WTC11 (cell line): ENCODE data around the gene RAI1. TPM values are rescaled to one million over a fixed set of nuclear protein-coding genes. Genes with fewer than 3 reads are reported as not detected.

Source experiments
- ATAC-seq: fragments of 200-7000 bp; cut with Tn5 transposase; 2 replicates; pipeline ENCODE4 v1.10.0; 2021; ENCODE audit warnings: mild to moderate bottlenecking, moderate library complexity
- CTCF ChIA-PET: fragments of 300-600 bp; sonication (Branson Sonifier 250); formaldehyde crosslinking; loops from one replicate; lab custom pipeline; 2021; ENCODE audit warnings: antibody characterized with exemption; lab: Charles Lee
- POLR2A ChIA-PET: fragments of 350-600 bp; sonication (Branson Sonifier 250); formaldehyde crosslinking; loops from one replicate; lab custom pipeline; 2021; ENCODE audit warnings: antibody characterized with exemption; lab: Charles Lee
- DNase-seq: peaks from one replicate; pipeline ENCODE4 v3.0.0; 2021; ENCODE audit warnings: low spot score
- H3K27ac Mint-ChIP-seq: 2 replicates; pipeline ENCODE4 v1.8.0; 2021; ENCODE audit warnings: mixed read lengths
- H3K27me3 Mint-ChIP-seq: 2 replicates; pipeline ENCODE4 v1.8.0; 2021; ENCODE audit warnings: low read depth, mild to moderate bottlenecking, moderate library complexity, mixed read lengths
- H3K36me3 Mint-ChIP-seq: 2 replicates; pipeline ENCODE4 v1.8.0; 2021; ENCODE audit warnings: mixed read lengths
- H3K4me1 Mint-ChIP-seq: 2 replicates; pipeline ENCODE4 v1.8.0; 2022; ENCODE audit warnings: mixed read lengths
- H3K4me3 Mint-ChIP-seq: 2 replicates; pipeline ENCODE4 v1.8.0; 2021; ENCODE audit warnings: mild to moderate bottlenecking, moderate library complexity, mixed read lengths
- H3K9me3 Mint-ChIP-seq: 2 replicates; pipeline ENCODE4 v1.8.0; 2021; ENCODE audit warnings: mixed read lengths
- CREM ChIP-seq: sonication (generic); formaldehyde crosslinking; IDR thresholded peaks from 2 replicates; pipeline ENCODE4 v1.8.1; 2022; ENCODE audit warnings: mild to moderate bottlenecking, missing genetic modification reagents, moderate library complexity
- ELF4 ChIP-seq: sonication (generic); formaldehyde crosslinking; IDR thresholded peaks from 2 replicates; pipeline ENCODE4 v1.8.1; 2022; ENCODE audit warnings: low read depth, mild to moderate bottlenecking, moderate library complexity, missing genetic modification reagents
- FOXJ3 ChIP-seq: sonication (generic); formaldehyde crosslinking; IDR thresholded peaks from 2 replicates; pipeline ENCODE4 v1.9.0; 2021; ENCODE audit warnings: missing genetic modification reagents, mild to moderate bottlenecking, borderline replicate concordance
- GRHL2 ChIP-seq: fragments of 250-450 bp; sonication (Bioruptor Pico); IDR thresholded peaks from 2 replicates; pipeline ENCODE4 v1.8.0; 2022; ENCODE audit warnings: mild to moderate bottlenecking, moderate library complexity; ENCODE audit not compliant: insufficient replicate concordance, severe bottlenecking
- IRF2 ChIP-seq: sonication (generic); formaldehyde crosslinking; IDR thresholded peaks from 2 replicates; pipeline ENCODE4 v1.8.0; 2022; ENCODE audit warnings: low read depth, missing genetic modification reagents, borderline replicate concordance
- MXD4 ChIP-seq: fragments of 250-450 bp; sonication (Bioruptor Pico); IDR thresholded peaks from 2 replicates; pipeline ENCODE4 v1.8.0; 2021; ENCODE audit warnings: mild to moderate bottlenecking, moderate library complexity, borderline replicate concordance
- ZNF317 ChIP-seq: sonication (generic); formaldehyde crosslinking; IDR thresholded peaks from 2 replicates; pipeline ENCODE4 v1.8.1; 2023; ENCODE audit warnings: low read depth, mild to moderate bottlenecking, moderate library complexity, missing genetic modification reagents, borderline replicate concordance
- total RNA-seq: library from RNA; stranded (reverse); gene quantifications from 3 replicates; pipeline ENCODE4 v1.2.3, GENCODE V29; 2021
- TF ChIP-seq, protein P1 (sequence below): sonication (generic); formaldehyde crosslinking; IDR thresholded peaks from 2 replicates; pipeline ENCODE4 v1.8.1; 2022; ENCODE audit warnings: missing genetic modification reagents, borderline replicate concordance
- TF ChIP-seq, protein P2 (sequence below): sonication (generic); formaldehyde crosslinking; IDR thresholded peaks from 2 replicates; pipeline ENCODE4 v1.8.1; 2022; ENCODE audit warnings: mild to moderate bottlenecking, missing genetic modification reagents, moderate library complexity, borderline replicate concordance
- TF ChIP-seq, protein P3 (sequence below): fragments of 200-600 bp; IDR thresholded peaks from 2 replicates; pipeline ENCODE4 v1.8.0; 2022; ENCODE audit warnings: antibody characterized with exemption
- TF ChIP-seq, protein P4 (sequence below): sonication (generic); formaldehyde crosslinking; IDR thresholded peaks from 2 replicates; pipeline ENCODE4 v1.8.0; 2022; ENCODE audit warnings: missing genetic modification reagents
- TF ChIP-seq, protein P5 (sequence below): fragments of 250-450 bp; sonication (Bioruptor Pico); IDR thresholded peaks from 2 replicates; pipeline ENCODE4 v1.9.0; 2021; ENCODE audit warnings: mild to moderate bottlenecking

Gene RAI1
- total RNA-seq, 1 experiment from 2014 or later: 12.7 TPM

DNA sequence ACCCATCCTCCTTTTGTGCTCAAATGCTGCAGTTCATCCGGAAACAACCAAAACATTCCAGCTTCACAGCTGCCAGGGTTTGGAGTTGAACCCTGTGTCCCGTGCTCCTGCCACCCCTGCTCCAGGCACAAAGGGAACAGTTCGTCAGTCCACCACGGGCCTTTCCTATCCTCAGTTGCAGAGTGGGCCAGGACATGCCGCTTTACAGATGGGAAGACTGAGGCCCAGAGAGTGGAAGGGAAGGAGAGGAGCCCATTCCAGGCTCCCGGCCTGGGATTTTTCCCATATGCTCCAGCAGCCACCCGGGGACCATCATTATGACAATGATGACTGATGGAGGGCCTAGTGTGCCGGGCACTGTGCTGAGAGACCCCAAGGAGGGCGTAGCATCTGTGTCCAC is 27.6 kb downstream of the RAI1 start:
- H3K4me3 Mint-ChIP-seq: no peak overlapping the region
- POLR2A ChIA-PET: interaction anchor here (1.2 kb wide), 1 partner anchor 9 kb away, joined by 5 read pairs; no protein-coding TSS in a partner anchor
- DNase-seq: no peak
- no peak overlapping the region for H3K27ac Mint-ChIP-seq
- peaks cover 76% of the 10 kb centered on the region for H3K27me3 Mint-ChIP-seq
- no peak for ATAC-seq
- H3K36me3 Mint-ChIP-seq: no peaks in the 10 kb centered on the region
- CTCF ChIA-PET: interaction anchor here (1.2 to 1.5 kb wide), 2 partner anchors 16 to 20 kb away, joined by 3 read pairs; no protein-coding TSS in a partner anchor
- H3K9me3 Mint-ChIP-seq: no peaks in the 10 kb centered on the region
- TF ChIP-seq CREM (CRISPR knock-in tag) (no peak), ZNF317 (CRISPR knock-in tag) (no peak)
- peaks cover 38% of the 10 kb centered on the region for H3K4me1 Mint-ChIP-seq

DNA sequence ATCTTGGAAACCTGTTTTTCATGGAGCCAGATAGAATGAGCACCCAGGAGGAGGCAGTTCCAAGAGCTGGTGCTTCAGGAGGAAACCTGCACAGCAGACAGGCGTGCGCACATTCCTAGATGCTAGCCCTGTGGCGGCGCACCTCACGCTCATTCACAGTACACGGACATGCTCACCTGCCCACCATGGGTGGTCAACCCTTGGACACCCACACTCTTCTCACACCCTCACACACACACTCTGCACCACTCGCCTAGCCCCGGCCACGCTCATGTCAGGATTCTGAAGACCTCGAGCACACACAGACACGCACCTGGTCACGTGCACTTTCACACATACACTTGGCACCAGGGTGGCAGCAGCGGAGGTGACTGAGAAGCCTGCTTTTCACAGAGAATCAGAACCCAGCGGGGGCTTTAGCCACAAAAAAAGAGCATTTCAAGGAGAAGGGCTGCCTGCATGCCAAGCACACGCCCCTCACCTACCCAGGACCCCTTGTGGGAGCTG is 28.6 kb downstream of the RAI1 start:
- H3K36me3 Mint-ChIP-seq: no peaks in the 10 kb centered on the region
- peaks cover 74% of the 10 kb centered on the region for H3K27me3 Mint-ChIP-seq
- ChIA-PET POLR2A (interaction anchor here (1.2 kb wide), 1 partner anchor 10 kb away, joined by 5 read pairs; no protein-coding TSS in a partner anchor), CTCF (interaction anchor here (1.2 to 1.5 kb wide), 2 partner anchors 15 to 19 kb away, joined by 3 read pairs; no protein-coding TSS in a partner anchor)
- no peak for DNase-seq
- no peaks in the 10 kb centered on the region for H3K9me3 Mint-ChIP-seq
- no peak overlapping the region for H3K27ac Mint-ChIP-seq
- ATAC-seq: no peak
- H3K4me1 Mint-ChIP-seq: peaks cover 42% of the 10 kb centered on the region
- H3K4me3 Mint-ChIP-seq: no peak overlapping the region
- no peak for TF ChIP-seq FOXJ3
- no peak for TF ChIP-seq GRHL2 (CRISPR knock-in tag)
- no peak for TF ChIP-seq IRF2 (CRISPR knock-in tag)
- TF ChIP-seq, protein P1, sequence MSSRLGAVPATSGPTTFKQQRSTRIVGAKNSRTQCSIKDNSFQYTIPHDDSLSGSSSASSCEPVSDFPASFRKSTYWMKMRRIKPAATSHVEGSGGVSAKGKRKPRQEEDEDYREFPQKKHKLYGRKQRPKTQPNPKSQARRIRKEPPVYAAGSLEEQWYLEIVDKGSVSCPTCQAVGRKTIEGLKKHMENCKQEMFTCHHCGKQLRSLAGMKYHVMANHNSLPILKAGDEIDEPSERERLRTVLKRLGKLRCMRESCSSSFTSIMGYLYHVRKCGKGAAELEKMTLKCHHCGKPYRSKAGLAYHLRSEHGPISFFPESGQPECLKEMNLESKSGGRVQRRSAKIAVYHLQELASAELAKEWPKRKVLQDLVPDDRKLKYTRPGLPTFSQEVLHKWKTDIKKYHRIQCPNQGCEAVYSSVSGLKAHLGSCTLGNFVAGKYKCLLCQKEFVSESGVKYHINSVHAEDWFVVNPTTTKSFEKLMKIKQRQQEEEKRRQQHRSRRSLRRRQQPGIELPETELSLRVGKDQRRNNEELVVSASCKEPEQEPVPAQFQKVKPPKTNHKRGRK (CRISPR knock-in tag): no peak
- TF ChIP-seq, protein P2, sequence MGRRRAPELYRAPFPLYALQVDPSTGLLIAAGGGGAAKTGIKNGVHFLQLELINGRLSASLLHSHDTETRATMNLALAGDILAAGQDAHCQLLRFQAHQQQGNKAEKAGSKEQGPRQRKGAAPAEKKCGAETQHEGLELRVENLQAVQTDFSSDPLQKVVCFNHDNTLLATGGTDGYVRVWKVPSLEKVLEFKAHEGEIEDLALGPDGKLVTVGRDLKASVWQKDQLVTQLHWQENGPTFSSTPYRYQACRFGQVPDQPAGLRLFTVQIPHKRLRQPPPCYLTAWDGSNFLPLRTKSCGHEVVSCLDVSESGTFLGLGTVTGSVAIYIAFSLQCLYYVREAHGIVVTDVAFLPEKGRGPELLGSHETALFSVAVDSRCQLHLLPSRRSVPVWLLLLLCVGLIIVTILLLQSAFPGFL: no peak
- TF ChIP-seq, protein P3, sequence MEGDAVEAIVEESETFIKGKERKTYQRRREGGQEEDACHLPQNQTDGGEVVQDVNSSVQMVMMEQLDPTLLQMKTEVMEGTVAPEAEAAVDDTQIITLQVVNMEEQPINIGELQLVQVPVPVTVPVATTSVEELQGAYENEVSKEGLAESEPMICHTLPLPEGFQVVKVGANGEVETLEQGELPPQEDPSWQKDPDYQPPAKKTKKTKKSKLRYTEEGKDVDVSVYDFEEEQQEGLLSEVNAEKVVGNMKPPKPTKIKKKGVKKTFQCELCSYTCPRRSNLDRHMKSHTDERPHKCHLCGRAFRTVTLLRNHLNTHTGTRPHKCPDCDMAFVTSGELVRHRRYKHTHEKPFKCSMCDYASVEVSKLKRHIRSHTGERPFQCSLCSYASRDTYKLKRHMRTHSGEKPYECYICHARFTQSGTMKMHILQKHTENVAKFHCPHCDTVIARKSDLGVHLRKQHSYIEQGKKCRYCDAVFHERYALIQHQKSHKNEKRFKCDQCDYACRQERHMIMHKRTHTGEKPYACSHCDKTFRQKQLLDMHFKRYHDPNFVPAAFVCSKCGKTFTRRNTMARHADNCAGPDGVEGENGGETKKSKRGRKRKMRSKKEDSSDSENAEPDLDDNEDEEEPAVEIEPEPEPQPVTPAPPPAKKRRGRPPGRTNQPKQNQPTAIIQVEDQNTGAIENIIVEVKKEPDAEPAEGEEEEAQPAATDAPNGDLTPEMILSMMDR: no peak

DNA sequence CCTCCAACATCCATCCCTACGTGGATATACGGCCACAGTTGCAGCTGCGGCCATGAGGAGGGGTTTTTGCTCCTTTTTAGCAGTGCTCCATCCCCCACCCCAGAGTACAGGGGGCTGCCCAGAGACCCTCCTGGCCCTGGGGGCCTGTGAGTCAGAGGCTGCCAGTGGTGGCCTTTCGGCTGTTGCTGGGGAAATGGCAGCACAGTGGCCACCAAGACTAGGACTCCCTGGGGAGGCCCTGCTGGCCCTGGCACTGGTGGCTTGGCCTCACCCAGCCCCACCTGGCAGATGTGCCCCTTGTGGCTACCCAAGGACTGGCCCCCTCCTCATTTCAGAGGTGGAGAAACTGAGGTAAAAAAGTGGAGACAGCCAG is 29.1 kb downstream of the RAI1 start:
- no peaks in the 10 kb centered on the region for H3K36me3 Mint-ChIP-seq
- H3K27ac Mint-ChIP-seq: no peak overlapping the region
- ATAC-seq (no peak), DNase-seq (no peak)
- H3K9me3 Mint-ChIP-seq: no peaks in the 10 kb centered on the region
- H3K4me1 Mint-ChIP-seq: peaks cover 42% of the 10 kb centered on the region
- no peak overlapping the region for H3K4me3 Mint-ChIP-seq
- CTCF ChIA-PET: no interaction called here
- peaks cover 74% of the 10 kb centered on the region for H3K27me3 Mint-ChIP-seq
- TF ChIP-seq, protein P4, sequence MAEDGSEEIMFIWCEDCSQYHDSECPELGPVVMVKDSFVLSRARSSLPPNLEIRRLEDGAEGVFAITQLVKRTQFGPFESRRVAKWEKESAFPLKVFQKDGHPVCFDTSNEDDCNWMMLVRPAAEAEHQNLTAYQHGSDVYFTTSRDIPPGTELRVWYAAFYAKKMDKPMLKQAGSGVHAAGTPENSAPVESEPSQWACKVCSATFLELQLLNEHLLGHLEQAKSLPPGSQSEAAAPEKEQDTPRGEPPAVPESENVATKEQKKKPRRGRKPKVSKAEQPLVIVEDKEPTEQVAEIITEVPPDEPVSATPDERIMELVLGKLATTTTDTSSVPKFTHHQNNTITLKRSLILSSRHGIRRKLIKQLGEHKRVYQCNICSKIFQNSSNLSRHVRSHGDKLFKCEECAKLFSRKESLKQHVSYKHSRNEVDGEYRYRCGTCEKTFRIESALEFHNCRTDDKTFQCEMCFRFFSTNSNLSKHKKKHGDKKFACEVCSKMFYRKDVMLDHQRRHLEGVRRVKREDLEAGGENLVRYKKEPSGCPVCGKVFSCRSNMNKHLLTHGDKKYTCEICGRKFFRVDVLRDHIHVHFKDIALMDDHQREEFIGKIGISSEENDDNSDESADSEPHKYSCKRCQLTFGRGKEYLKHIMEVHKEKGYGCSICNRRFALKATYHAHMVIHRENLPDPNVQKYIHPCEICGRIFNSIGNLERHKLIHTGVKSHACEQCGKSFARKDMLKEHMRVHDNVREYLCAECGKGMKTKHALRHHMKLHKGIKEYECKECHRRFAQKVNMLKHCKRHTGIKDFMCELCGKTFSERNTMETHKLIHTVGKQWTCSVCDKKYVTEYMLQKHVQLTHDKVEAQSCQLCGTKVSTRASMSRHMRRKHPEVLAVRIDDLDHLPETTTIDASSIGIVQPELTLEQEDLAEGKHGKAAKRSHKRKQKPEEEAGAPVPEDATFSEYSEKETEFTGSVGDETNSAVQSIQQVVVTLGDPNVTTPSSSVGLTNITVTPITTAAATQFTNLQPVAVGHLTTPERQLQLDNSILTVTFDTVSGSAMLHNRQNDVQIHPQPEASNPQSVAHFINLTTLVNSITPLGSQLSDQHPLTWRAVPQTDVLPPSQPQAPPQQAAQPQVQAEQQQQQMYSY: no peak
- TF ChIP-seq, protein P5, sequence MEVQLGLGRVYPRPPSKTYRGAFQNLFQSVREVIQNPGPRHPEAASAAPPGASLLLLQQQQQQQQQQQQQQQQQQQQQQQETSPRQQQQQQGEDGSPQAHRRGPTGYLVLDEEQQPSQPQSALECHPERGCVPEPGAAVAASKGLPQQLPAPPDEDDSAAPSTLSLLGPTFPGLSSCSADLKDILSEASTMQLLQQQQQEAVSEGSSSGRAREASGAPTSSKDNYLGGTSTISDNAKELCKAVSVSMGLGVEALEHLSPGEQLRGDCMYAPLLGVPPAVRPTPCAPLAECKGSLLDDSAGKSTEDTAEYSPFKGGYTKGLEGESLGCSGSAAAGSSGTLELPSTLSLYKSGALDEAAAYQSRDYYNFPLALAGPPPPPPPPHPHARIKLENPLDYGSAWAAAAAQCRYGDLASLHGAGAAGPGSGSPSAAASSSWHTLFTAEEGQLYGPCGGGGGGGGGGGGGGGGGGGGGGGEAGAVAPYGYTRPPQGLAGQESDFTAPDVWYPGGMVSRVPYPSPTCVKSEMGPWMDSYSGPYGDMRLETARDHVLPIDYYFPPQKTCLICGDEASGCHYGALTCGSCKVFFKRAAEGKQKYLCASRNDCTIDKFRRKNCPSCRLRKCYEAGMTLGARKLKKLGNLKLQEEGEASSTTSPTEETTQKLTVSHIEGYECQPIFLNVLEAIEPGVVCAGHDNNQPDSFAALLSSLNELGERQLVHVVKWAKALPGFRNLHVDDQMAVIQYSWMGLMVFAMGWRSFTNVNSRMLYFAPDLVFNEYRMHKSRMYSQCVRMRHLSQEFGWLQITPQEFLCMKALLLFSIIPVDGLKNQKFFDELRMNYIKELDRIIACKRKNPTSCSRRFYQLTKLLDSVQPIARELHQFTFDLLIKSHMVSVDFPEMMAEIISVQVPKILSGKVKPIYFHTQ (CRISPR knock-in tag): no peak
- TF ChIP-seq MXD4 (CRISPR knock-in tag): no peak
- TF ChIP-seq ELF4 (CRISPR knock-in tag): no peak
- POLR2A ChIA-PET: interaction anchor here (1.2 kb wide), 1 partner anchor 10 kb away, joined by 5 read pairs; no protein-coding TSS in a partner anchor
